SHP77 treated with DMSO at 0.1 percent for 48 hours (cell line): ENCODE data around the gene RBM38.
"Not testable (repeated sequence)": the region's sequence is repeated elsewhere in the genome, so short reads cannot be mapped to it uniquely, and the experiment has no call there.

Experiments used
- DNase-seq: peaks from one replicate; lab custom pipeline; 2025; lab: John Stamatoyannopoulos, UW

Gene RBM38

DNA sequence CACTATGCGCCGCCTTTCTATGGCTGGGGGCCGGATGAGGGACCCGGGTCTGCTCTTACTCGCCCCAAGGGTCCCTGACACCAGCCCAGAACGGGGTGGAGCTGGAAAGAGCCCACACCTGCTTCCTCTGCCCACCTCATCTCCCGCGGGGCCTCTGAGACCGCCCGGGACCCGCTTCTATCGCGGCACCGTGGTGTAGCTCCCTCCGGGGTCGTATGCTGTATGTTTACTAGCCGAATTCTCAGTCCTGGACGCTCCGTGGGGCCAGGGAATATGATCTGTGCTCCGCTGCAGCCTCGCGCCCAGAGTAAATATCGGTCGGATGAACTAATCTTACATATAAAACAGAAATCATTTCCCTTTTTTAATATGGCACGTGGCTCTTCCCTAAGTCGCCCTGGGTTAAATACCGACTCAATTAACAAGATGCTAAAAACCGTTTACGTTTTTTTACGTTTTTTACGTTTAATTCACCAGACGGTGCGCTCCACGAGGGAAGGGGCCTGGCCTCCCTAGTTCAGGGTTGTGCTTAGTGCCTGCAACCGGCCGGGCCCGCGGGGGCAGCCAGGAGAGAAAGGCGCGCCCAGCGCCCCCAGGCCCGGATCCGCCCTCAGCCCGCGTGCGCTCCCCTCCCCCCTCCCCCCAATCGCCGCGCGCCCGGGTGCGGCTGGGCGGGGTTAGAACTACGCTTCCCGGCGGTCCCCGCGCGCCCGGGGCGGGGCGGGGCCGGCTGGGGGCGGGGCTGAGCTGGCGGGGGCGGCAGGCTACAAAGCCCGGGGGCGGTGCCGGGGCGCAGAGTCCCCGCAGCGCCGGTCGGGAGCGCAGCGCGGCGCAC lies at the start of gene RBM38:
TSS of gene RBM38 (plus strand) at position 793 of the 835 bp plus-strand sequence. CDS start 186 bp downstream, outside the sequence.
- DNase-seq, result peak; percentile 15

DNA sequence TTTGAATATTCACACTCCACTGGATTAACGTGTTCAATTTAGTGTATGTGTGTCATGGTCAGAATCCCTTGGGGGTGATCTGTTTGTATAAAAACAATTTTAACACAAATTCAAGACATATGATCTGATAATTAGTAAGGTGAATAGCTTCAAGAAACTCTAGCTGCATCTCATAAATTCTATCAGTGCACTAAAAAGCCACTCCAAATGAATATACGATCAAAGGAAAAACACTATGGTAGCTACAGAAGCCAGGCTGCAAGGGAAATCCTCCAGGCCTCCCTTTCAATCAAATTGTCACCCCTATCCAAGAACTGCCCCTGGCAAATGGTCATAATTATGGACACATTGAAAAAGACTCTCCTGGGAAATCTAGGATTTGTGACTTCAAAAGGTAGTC lies 49.5 kb upstream of the RBM38 start:
- DNase-seq, result no peak

- DNase-seq, result no peak
These were observed 48.4 kb upstream of the RBM38 start for GRCh38 chr20:57342829-57343228.

GRCh38 chr20:57346477-57346876 lies 44.7 kb upstream of the RBM38 start:
- DNase-seq, result peak; percentile 33

DNA sequence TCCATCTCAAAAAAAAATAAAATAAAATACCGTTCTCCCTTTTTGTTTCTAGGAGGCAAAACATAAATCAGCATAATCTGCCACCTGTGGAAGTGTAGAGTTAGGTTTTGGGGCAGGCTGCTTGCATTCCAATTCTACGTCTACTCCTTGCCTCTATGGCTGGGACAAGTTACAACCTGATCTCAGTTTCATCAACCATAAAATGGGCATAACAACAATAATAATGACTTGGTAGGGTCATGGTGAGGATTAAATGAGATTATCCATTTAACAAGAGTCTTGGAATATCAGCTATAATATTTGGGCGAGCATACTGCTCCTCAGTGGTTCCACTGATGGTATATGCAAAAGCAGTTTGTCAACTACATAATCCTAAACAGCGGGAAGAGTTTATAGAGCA lies 43.8 kb upstream of the RBM38 start:
- no peak for DNase-seq

- not testable (repeated sequence) for DNase-seq
These were observed 42.8 kb upstream of the RBM38 start for GRCh38 chr20:57348200-57348921.

DNA sequence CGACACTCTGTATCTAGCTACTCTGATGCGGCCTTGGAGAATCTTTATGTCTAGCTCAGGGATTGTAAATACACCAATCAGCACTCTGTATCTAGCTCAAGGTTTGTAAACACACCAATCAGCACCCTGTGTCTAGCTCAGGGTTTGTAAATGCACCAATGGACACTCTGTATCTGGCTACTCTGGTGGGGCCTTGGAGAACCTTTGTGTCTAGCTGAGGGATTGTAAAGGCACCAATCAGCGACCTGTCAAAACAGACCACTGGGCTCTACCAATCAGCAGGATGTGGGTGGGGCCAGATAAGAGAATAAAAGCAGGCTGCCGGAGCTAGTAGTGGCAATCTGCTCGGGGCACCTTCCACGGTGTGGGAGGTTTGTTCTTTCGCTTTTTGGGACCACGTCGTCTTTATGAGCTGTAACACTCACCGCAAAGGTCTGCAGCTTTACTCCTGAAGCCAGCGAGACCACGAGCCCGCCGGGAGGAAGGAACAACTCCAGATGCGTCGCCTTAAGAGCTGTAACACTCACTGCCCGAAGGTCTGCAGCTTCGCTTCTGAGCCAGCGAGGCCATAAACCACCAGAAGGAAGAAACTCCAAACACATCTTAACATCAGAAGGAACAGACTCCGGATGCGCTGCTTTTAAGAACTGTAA lies 42.1 kb upstream of the RBM38 start:
- not testable (repeated sequence) for DNase-seq

- no peak for DNase-seq
These were observed 41.0 kb upstream of the RBM38 start for GRCh38 chr20:57350081-57350710.

GRCh38 chr20:57350726-57351041 lies 40.5 kb upstream of the RBM38 start:
- DNase-seq, result not testable (repeated sequence)

DNA sequence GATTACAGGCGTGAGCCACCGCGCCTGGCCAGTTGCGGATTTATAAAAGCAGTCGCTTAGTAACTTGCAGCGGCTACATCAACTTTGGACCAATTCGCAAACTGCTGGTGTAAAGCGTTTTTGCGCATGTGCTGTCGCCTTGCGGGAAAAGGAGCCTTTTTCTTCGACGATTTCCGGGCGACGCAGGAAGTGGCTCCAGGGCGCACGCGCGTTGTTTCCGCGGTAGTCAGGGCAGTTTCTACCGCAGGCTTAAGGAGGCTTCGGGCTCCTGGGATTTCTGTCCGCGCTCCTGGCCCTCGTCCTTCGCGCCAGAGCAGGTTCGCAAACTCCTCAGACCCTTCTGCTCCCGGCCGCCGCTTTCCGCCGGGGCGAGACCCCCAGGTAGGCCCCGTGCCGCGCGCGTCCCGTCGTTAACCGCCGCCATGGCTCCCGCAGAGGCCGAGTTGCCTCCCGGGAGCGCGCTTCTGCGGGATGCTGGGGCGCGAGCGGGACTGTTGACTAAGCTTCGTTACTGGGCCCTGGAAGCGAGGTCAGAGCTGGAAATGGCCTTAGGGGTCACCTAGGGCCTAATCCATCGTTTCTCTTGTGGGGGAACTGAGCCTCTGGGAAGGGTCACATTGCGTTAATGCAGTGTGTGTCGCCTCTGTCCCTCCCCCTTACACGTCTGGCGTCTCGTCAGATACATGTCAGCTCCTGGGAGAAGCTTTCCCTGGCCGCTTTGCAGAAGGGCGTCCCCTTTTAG lies 40.0 kb upstream of the RBM38 start, which contains the start of gene RAE1:
TSS of gene RAE1 (plus strand) at position 214 of the 742 bp plus-strand sequence. CDS start 2,784 bp downstream, outside the sequence.
- peak; percentile 92 for DNase-seq

DNA sequence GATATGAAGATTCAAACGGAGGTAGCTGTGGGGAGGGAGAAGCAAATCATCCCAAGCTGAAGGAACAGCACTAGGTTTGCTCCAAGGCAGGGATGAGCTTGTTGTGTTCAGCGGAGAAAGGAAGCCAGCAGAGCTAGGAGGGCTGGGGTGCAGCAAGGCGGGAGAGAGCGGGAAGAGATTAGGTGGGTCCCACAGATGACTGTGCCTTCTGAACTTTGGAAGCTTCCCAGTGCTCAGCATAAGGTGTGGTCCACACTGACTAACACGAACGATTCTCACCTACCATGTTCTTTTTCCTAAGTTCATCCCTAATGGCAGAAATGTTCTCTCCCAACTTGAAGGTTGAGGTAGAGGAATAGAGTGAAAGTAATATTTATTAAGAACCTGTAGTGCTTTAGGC lies 38.9 kb upstream of the RBM38 start:
- DNase-seq, result no peak

GRCh38 chr20:57353351-57353750 lies 37.8 kb upstream of the RBM38 start:
- DNase-seq, result no peak

DNA sequence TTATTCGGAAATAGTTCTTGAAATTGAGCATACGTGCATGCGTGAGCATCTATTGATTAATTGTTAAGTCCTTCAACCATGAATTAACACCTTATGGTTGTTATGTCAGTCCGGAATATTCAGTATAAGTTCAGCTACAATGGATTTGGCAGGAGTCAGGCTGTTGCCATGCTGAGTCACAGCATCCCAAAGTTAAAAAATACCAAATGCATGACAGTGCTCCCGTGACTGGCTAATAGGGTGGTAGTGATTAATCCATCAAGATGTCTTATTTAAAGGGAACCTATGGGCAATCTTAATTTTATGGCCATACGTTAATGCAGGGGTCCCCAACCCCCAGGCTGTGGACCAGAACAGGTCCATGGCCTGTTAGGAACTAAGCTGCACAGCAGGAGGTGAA lies 29.7 kb upstream of the RBM38 start:
- no peak for DNase-seq

GRCh38 chr20:57364451-57364850 lies 26.7 kb upstream of the RBM38 start:
- DNase-seq, result no peak

DNA sequence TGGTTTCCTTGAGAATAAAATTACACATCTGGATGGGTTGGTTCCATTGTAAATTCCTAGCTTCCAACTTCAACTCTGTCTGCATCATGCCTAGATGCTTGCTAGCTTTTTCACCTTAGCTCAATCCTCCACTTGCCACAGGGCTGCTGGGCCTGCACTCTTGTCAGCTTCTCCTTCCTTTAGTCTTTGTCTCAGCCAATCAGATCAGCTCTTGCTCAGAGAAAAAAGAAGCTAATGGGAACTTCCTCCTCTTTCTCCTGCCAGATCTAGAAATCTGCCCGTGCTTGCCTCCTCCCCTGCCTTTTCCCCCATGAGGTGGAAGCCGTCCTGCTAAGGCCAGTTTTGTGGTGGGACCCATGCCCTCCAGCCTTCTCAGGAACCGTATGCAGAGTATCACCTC lies 21.6 kb upstream of the RBM38 start:
- no peak for DNase-seq

DNA sequence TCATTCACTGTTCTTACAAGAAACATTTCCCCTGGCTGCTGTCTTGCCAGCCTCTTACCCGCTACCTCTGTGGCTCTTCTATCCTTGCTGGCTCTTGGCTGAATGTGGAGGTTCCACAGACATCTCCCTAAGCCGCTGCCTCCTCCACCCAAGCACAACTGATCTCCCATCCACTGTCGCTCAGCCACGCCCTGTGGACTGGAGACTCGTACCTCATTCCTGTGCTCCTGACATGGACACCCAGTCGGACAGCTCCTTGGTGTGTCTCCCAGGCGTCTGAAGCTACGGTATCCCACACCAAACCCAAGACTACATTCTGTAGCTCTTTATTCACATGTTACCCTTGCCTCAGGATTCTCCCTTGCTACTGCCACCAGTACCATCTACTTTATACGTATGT lies 20.9 kb upstream of the RBM38 start:
- no peak for DNase-seq

DNA sequence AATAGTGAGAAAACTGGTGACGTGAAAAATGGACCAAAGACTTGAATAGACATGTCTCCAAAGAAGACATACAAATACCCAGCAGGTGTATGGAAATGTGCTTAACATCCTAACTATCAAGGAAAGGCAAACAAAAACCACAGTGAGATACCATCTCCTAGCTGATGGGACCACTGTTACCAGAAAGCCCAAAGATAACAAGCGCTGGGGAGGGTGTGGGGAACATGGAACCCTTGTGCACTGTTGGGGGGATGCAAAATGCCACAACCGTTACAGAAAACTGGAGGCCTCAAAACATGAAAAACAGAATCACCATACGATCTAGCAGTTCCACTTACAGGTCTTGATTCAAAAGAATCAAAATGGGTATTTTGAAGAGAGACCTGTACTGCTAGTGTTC lies 19.8 kb upstream of the RBM38 start:
- no peak for DNase-seq

DNA sequence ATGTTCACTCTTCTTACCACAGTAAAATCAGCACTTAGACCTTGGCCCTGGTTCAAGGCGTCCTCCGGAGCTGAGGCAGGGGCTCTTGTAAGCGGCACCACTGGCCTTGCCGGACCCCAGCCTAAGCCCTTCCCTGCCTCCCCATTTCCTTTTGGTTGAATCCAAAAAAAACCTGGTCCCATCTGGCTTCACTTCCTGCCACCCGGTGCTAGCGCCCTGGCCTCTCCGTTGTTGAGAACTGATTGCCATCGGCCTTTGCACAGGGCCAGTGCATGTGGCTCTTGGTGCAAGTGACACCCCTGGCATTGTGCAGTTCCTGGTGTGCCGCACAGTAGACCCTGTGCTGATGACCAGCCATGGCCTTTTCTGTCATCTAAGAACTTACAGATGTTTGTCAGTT lies 19.0 kb upstream of the RBM38 start:
- DNase-seq, result no peak

- DNase-seq, result no peak
These were observed 18.4 kb upstream of the RBM38 start for GRCh38 chr20:57372581-57373350.

DNA sequence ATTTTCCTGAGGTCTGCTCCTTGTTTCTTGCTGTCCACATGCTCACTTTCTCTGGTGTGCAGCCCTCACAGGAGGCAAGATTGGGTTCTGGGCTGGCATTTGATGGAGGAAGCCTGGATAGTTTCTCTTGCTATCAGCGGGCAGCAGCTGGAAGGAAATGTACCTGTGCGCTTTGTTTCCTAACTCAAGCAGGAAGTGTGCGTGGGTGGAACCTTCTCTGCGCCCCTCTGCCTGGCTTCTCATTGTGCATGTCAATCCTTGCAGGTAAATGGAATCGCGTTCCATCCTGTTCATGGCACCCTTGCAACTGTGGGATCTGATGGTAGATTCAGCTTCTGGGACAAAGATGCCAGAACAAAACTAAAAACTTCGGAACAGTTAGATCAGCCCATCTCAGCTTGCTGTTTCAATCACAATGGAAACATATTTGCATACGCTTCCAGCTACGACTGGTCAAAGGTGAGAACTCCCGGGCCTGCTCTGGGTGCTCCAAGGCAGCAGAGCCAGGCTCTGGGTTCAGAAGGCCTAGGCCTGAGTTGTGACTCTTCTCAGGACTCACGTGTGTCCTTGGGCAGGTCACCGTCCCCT lies 16.8 kb upstream of the RBM38 start:
- no peak for DNase-seq
